Amygdala (tissue), 56 donors: ENCODE results near the gene DES.
"Not testable (repeated sequence)": the region's sequence is repeated elsewhere in the genome, so short reads cannot be mapped to it uniquely, and the experiment has no call there.

ENCODE experiments used
- DNase-seq, 56 donors: peaks; one replicate each; lab custom pipeline; 2025; lab: John Stamatoyannopoulos, UW

The DES gene

GRCh38 chr2:219398721-219399363 is 19.3 kb upstream of the DES start:
- DNase-seq: no peak

- DNase-seq: no peak
These were observed 18.3 kb upstream of the DES start for GRCh38 chr2:219399716-219400478.

GRCh38 chr2:219400562-219400961 is 17.6 kb upstream of the DES start:
- no peak for DNase-seq

- DNase-seq: no peak
These were observed 16.6 kb upstream of the DES start for GRCh38 chr2:219401606-219402005.

GRCh38 chr2:219402665-219403515 is 15.3 kb upstream of the DES start:
- peak in 39 of 56 donors; percentile 3 to 72 (median 33) for DNase-seq

GRCh38 chr2:219403861-219404260 is 14.3 kb upstream of the DES start:
- no peak for DNase-seq

GRCh38 chr2:219404291-219404910 is 13.8 kb upstream of the DES start:
- no peak for DNase-seq

GRCh38 chr2:219404954-219405353 is 13.2 kb upstream of the DES start:
- no peak for DNase-seq

- DNase-seq: no peak
These were observed 12.7 kb upstream of the DES start for GRCh38 chr2:219405451-219405850.

- no peak for DNase-seq
These were observed 12.0 kb upstream of the DES start for GRCh38 chr2:219405958-219406860.

- no peak for DNase-seq
These were observed 11.3 kb upstream of the DES start for GRCh38 chr2:219406861-219407230.

GRCh38 chr2:219407343-219407742 is 10.8 kb upstream of the DES start:
- DNase-seq: not testable (repeated sequence)

GRCh38 chr2:219408204-219408603 is 10.0 kb upstream of the DES start:
- no peak for DNase-seq

GRCh38 chr2:219408631-219409030 is 9.5 kb upstream of the DES start:
- no peak for DNase-seq

- DNase-seq: no peak
These were observed 8.6 kb upstream of the DES start for GRCh38 chr2:219409619-219410018.

- no peak for DNase-seq
These were observed 7.8 kb upstream of the DES start for GRCh38 chr2:219410390-219410789.

- no peak for DNase-seq
These were observed 3.3 kb upstream of the DES start for GRCh38 chr2:219414857-219415256.

- no peak for DNase-seq
These were observed 2.5 kb upstream of the DES start for GRCh38 chr2:219415580-219416234.

GRCh38 chr2:219416235-219416602 is 2.0 kb upstream of the DES start:
- peak in 5 of 56 donors; percentile 7 to 19 (median 11) for DNase-seq
